ENCODE measurements around the gene BNIP3. TPM values are rescaled to one million over a fixed set of nuclear protein-coding genes. Genes with fewer than 3 reads are reported as not detected.
A peak's percentile ranks its signal among the peaks of the same experiment; 100 is the strongest.

The BNIP3 gene
- total RNA-seq, 4 donors from 2014 or later: 337 to 1,280 (median 583) TPM

- TF ChIP-seq POLR2A (IDR thresholded peaks at IDR 0.05): no peak
- TF ChIP-seq CTCF (IDR thresholded peaks at IDR 0.05 in 4 of 5, conservative IDR thresholded peaks at IDR 0.05 in 1 of 5): no peak
- in situ Hi-C loops (cut with MboI; ENCODE audit: low sequenced_read_pairs in 4 of 4) (no loop called here), intact Hi-C loops (cut with DNase I; ENCODE audit: low total_unique reads) (no loop called here)
- Histone ChIP-seq H3K4me1 (peaks cover 13 to 19% of the 10 kb centered on the region in 2 donors), H3K36me3 (no peaks in the 10 kb centered on the region), H3K4me3 (no peak overlapping the region), H3K27ac (peak overlapping the region in 3 of 4 donors; percentile 71 to 88 (median 77)), H3K9me3 (no peaks in the 10 kb centered on the region), H3K27me3 (no peaks in the 10 kb centered on the region)
- DNase-seq (no peak), ATAC-seq (no peak)
Measured at GRCh38 chr10:131983780-131984179, 2.1 kb upstream of the BNIP3 start.

GRCh38 chr10:131982796-131983195, 1.1 kb upstream of the BNIP3 start:
- TF ChIP-seq CTCF (IDR thresholded peaks at IDR 0.05 in 4 of 5, conservative IDR thresholded peaks at IDR 0.05 in 1 of 5): no peak
- Histone ChIP-seq H3K36me3 (no peaks in the 10 kb centered on the region), H3K4me3 (peak overlapping the region; percentile 45 to 81 (median 76)), H3K9me3 (no peaks in the 10 kb centered on the region), H3K27ac (peak overlapping the region; percentile 71 to 88 (median 79)), H3K27me3 (no peaks in the 10 kb centered on the region), H3K4me1 (peaks cover 20 to 24% of the 10 kb centered on the region in 2 donors)
- in situ Hi-C loops (cut with MboI; ENCODE audit: low sequenced_read_pairs in 4 of 4) (no loop called here), intact Hi-C loops (cut with DNase I; ENCODE audit: low total_unique reads) (loop anchor here (1.0 kb wide), 1 partner anchor 15 kb away; no protein-coding TSS in a partner anchor)
- DNase-seq (no peak), ATAC-seq (no peak)

- no peak for DNase-seq
- peak overlapping the region; percentile 45 to 81 (median 76) for H3K4me3 ChIP-seq
- no peaks in the 10 kb centered on the region for H3K9me3 ChIP-seq
- H3K36me3 ChIP-seq: no peaks in the 10 kb centered on the region
- peak overlapping the region; percentile 71 to 88 (median 79) for H3K27ac ChIP-seq
- H3K4me1 ChIP-seq: peaks cover 24% of the 10 kb centered on the region in 2 donors
- in situ Hi-C loops (cut with MboI; ENCODE audit: low sequenced_read_pairs in 4 of 4) (no loop called here), intact Hi-C loops (cut with DNase I; ENCODE audit: low total_unique reads) (loop anchor here (1.0 kb wide), 1 partner anchor 15 kb away; no protein-coding TSS in a partner anchor)
- peak; percentile 5 to 13 for ATAC-seq
- no peak for TF ChIP-seq CTCF (IDR thresholded peaks at IDR 0.05 in 4 of 5, conservative IDR thresholded peaks at IDR 0.05 in 1 of 5)
- TF ChIP-seq POLR2A (IDR thresholded peaks at IDR 0.05): peak; percentile 81 to 92
- H3K27me3 ChIP-seq: no peaks in the 10 kb centered on the region
Measured at GRCh38 chr10:131982185-131982756, 548 bp upstream of the BNIP3 start.

- no peaks in the 10 kb centered on the region for H3K36me3 ChIP-seq
- peaks cover 24 to 37% of the 10 kb centered on the region in 2 donors for H3K4me1 ChIP-seq
- H3K27ac ChIP-seq: peak overlapping the region; percentile 93 to 99 (median 95)
- DNase-seq: no peak
- H3K9me3 ChIP-seq: no peaks in the 10 kb centered on the region
- no peaks in the 10 kb centered on the region for H3K27me3 ChIP-seq
- intact Hi-C loops (cut with DNase I; ENCODE audit: low total_unique reads): loop anchor here (1.0 kb wide), 2 partner anchors 42 to 81 kb away; no protein-coding TSS in a partner anchor
- H3K4me3 ChIP-seq: peak overlapping the region; percentile 81 to 99 (median 91)
- peak in 1 of 5 experiments; percentile 31 for TF ChIP-seq CTCF (IDR thresholded peaks at IDR 0.05 in 4 of 5, conservative IDR thresholded peaks at IDR 0.05 in 1 of 5)
- TF ChIP-seq POLR2A (IDR thresholded peaks at IDR 0.05): peak; percentile 46 to 60
- peak; percentile 16 to 31 for ATAC-seq
- in situ Hi-C loops (cut with MboI; ENCODE audit: low sequenced_read_pairs in 4 of 4): no loop called here
Measured at GRCh38 chr10:131980761-131981428, 828 bp downstream of the BNIP3 start.
